ENCODE results near the gene NPSR1. TPM values are rescaled to one million over a fixed set of nuclear protein-coding genes. Genes with fewer than 3 reads are reported as not detected.

The NPSR1 gene
- total RNA-seq, 4 donors from 2014 or later, result 0.95 to 9.7 TPM; not detected in 2

DNA sequence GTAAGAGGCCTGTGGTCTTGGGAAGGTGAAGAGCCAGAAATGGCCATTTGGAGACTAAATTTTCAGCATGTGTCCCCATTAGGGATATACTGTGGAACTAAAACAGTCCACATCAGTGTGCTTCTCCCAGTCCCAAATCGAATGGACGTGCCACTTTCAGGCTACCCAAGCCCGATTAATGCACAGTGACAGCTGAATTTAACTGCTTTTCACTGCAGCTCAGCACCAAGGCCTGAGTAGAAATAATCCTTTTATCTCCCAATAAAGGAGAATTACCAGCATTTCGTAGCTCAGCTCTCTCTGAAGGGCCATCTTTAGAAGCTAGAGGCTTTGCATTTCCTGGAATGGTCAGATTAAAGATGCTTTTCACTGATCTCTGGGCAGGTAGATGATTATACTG, 183.3 kb downstream of the NPSR1 start:
- in situ Hi-C loops (cut with MboI; ENCODE audit: low pct_ligation_motif_present in 1 of 4, low pct_unique_long_range_greater_than_20kb in 1 of 4, low sequenced_read_pairs in 3 of 4), result no loop called here
- 75% methylated on average over 4 of the region's 4 CpGs; no CpG with 5 or more reads in 1 of the 2 donors for WGBS, 2 donors (ENCODE audit: low coverage in 1 of 2)
- Histone ChIP-seq H3K27me3 (no peaks in the 10 kb centered on the region), H3K36me3 (no peaks in the 10 kb centered on the region), H3K4me1 (no peaks in the 10 kb centered on the region), H3K27ac (no peak overlapping the region), H3K9me3 (no peaks in the 10 kb centered on the region), H3K4me3 (no peak overlapping the region)
- intact Hi-C loops (cut with DNase I; ENCODE audit: low total_unique reads), result no loop called here
- no peak for DNase-seq
- no peak for TF ChIP-seq POLR2AphosphoS5 (IDR thresholded peaks at IDR 0.05)
- TF ChIP-seq, protein P1, sequence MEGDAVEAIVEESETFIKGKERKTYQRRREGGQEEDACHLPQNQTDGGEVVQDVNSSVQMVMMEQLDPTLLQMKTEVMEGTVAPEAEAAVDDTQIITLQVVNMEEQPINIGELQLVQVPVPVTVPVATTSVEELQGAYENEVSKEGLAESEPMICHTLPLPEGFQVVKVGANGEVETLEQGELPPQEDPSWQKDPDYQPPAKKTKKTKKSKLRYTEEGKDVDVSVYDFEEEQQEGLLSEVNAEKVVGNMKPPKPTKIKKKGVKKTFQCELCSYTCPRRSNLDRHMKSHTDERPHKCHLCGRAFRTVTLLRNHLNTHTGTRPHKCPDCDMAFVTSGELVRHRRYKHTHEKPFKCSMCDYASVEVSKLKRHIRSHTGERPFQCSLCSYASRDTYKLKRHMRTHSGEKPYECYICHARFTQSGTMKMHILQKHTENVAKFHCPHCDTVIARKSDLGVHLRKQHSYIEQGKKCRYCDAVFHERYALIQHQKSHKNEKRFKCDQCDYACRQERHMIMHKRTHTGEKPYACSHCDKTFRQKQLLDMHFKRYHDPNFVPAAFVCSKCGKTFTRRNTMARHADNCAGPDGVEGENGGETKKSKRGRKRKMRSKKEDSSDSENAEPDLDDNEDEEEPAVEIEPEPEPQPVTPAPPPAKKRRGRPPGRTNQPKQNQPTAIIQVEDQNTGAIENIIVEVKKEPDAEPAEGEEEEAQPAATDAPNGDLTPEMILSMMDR (IDR thresholded peaks at IDR 0.05), result no peak
- TF ChIP-seq EP300 (IDR thresholded peaks at IDR 0.05; ENCODE audit: low read depth), result no peak
- no peak for TF ChIP-seq POLR2A (IDR thresholded peaks at IDR 0.05)

DNA sequence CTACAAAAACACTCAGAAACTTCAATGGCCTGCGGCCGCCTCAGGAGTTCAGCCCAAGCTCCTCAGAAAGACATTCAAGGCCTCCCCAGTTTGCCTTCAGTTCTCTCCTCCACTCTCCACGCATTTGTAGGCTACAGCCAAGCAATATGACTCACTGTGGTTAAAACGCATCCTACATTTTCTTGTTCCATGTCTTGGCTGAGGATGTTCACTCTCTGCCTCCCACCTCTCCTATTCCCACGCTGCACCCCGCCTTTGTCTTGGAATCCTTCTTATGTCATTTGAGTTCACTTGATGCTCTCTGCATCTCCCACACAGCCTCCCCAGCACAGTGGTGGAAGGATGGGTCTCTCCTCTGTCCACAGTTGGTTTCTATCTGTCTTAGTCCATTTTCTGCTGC, 184.8 kb downstream of the NPSR1 start:
- Histone ChIP-seq H3K9me3 (no peaks in the 10 kb centered on the region), H3K27me3 (no peaks in the 10 kb centered on the region), H3K4me1 (no peaks in the 10 kb centered on the region), H3K27ac (no peak overlapping the region), H3K36me3 (no peaks in the 10 kb centered on the region), H3K4me3 (no peak overlapping the region)
- in situ Hi-C loops (cut with MboI; ENCODE audit: low pct_ligation_motif_present in 1 of 4, low pct_unique_long_range_greater_than_20kb in 1 of 4, low sequenced_read_pairs in 3 of 4), result no loop called here
- intact Hi-C loops (cut with DNase I; ENCODE audit: low total_unique reads), result no loop called here
- 82 to 86% methylated on average over 6 of the region's 6 CpGs for WGBS, 2 donors (ENCODE audit: low coverage in 1 of 2)
- no peak for TF ChIP-seq POLR2A (IDR thresholded peaks at IDR 0.05)
- TF ChIP-seq, protein P1 (IDR thresholded peaks at IDR 0.05), result no peak
- TF ChIP-seq POLR2AphosphoS5 (IDR thresholded peaks at IDR 0.05), result no peak
- TF ChIP-seq EP300 (IDR thresholded peaks at IDR 0.05; ENCODE audit: low read depth), result no peak
- DNase-seq, result no peak

DNA sequence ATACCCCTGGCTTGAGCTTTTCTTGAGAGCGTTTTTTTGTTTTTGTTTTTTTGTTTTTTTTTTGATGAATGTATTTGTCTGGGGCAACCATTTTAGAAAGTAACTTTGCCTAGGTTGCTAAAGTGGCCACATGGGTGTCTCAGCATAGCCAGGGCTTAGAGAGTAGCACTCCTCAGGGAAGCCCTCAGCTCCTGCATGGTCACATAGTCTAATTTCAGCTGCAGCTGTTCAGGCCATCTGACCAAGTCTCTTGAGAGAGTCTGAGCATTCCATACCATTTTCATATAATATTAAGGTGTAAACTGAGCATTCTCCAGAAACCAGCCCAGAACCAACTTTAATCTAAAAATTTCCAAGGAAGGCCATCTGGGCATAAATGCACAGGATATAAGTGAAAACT, 186.4 kb downstream of the NPSR1 start:
- TF ChIP-seq, protein P1 (IDR thresholded peaks at IDR 0.05), result no peak
- no peak for TF ChIP-seq EP300 (IDR thresholded peaks at IDR 0.05; ENCODE audit: low read depth)
- no peak for TF ChIP-seq POLR2AphosphoS5 (IDR thresholded peaks at IDR 0.05)
- no peak for TF ChIP-seq POLR2A (IDR thresholded peaks at IDR 0.05)
- Histone ChIP-seq H3K27me3 (no peaks in the 10 kb centered on the region), H3K4me3 (no peak overlapping the region), H3K36me3 (no peaks in the 10 kb centered on the region), H3K4me1 (no peaks in the 10 kb centered on the region), H3K9me3 (no peaks in the 10 kb centered on the region), H3K27ac (no peak overlapping the region)
- 65 to 86% methylated on average over 1 of the region's 1 CpG for WGBS, 2 donors (ENCODE audit: low coverage in 1 of 2)
- in situ Hi-C loops (cut with MboI; ENCODE audit: low pct_ligation_motif_present in 1 of 4, low pct_unique_long_range_greater_than_20kb in 1 of 4, low sequenced_read_pairs in 3 of 4), result no loop called here
- DNase-seq, result no peak
- intact Hi-C loops (cut with DNase I; ENCODE audit: low total_unique reads), result no loop called here

DNA sequence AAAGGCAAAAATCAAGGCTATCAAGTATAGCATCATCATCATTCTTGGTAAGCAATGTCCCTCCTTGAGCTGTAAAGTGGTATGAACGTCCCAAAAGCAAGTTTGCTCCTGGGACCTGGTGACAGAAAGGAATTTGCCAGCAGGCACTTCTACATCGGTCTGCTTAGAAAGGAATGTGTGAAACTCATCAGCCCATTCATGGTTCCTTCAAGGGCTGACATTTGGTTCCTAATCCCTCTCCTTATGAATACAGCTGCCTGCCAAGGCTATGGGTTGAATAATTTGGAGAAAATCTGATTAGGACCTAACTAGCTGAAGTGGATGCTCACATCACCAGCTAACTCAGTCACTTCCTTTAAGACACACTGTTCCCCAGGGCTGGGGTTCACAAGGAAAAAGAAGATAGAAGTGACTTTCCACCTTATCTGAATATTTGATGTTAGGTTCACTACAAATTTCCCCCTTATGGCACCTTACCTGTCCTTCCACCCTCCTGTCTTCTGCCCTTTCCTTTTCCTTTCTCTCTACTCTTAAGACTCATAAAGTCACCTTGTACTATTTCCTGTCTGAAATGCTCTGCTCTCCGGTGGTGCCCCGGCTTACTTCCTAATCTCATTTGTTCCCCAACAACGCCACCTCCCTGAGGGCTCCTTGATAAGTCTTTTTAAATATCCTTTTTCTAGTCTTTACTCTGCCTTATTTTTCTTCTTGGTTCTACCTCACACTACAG, 187.1 kb downstream of the NPSR1 start:
- Histone ChIP-seq H3K36me3 (no peaks in the 10 kb centered on the region), H3K27ac (no peak overlapping the region), H3K9me3 (no peaks in the 10 kb centered on the region), H3K4me1 (no peaks in the 10 kb centered on the region), H3K27me3 (no peaks in the 10 kb centered on the region), H3K4me3 (no peak overlapping the region)
- no peak for DNase-seq
- in situ Hi-C loops (cut with MboI; ENCODE audit: low pct_ligation_motif_present in 1 of 4, low pct_unique_long_range_greater_than_20kb in 1 of 4, low sequenced_read_pairs in 3 of 4), result no loop called here
- WGBS, 2 donors (ENCODE audit: low coverage in 1 of 2), result 56 to 60% methylated on average over 1 to 5 of the region's 5 CpGs
- TF ChIP-seq EP300 (IDR thresholded peaks at IDR 0.05; ENCODE audit: low read depth) (no peak), POLR2AphosphoS5 (IDR thresholded peaks at IDR 0.05) (no peak), POLR2A (IDR thresholded peaks at IDR 0.05) (no peak)
- TF ChIP-seq, protein P1 (IDR thresholded peaks at IDR 0.05), result no peak
- intact Hi-C loops (cut with DNase I; ENCODE audit: low total_unique reads), result no loop called here
